GM21737 (cell line): ENCODE measurements around the gene GPD1L.

Experiments used
- ATAC-seq: cut with Tn5 transposase; IDR thresholded peaks from one replicate; pipeline ENCODE4 v1.9.1; 2021; ENCODE audit warnings: mild to moderate bottlenecking, moderate library complexity; ENCODE audit not compliant: unreplicated experiment

The GPD1L gene

GRCh38 chr3:32217339-32217738 is 110.9 kb downstream of the GPD1L start:
- ATAC-seq, result no peak
